ENCODE results near the gene SUSD1. TPM values are rescaled to one million over a fixed set of nuclear protein-coding genes. Genes with fewer than 3 reads are reported as not detected.

The SUSD1 gene
- total and polyA plus RNA-seq, 9 of the 15 experiments (the other 6 are each of a cell fraction or from before 2014, with no cell fraction given), result 10.9 to 44.4 (median 36.1) TPM

DNA sequence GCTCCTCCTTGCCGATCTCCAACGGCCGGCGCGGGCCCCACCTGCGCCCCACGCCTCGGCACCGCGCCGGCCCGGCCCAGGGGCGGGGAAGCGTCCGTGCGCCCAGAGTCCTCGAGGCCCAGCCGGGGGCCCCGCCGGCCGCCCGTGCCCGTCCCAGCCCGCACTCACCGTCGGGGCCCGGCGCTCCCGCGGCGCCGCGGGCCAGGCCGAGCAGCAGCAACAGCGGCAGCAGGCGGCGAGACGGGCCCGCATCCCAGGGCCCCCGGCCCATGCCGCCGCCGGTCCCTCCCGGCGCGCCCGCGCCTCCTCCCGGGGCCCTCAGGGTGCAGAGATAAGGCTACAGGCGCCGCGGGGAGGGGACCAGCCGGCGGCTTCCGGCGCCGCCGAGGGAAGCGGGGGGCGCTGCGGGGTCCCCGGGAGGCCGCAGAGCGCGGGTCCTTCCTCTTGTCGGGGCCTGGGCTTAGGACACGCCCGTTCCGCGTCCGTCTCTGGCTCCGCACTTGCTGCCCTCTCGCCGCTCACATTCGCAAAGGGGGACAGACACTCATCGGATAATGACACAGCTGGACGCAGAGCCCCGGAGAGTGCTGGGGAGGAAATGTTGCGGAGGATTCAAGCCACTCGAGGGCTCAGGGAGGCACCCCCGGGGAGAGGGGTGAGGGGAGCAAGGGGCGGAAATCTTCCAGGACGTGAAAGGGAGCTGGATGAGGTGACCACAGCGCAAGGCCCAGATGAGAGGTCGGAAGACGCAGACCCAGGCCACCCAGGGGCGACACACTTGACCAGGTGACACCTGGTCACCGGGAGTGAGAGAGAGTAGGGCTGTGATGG, at the start of gene SUSD1 (continued):
- no peak for TF ChIP-seq TRIM25 (IDR thresholded peaks at IDR 0.05; ENCODE audit: borderline replicate concordance)
- no peak for TF ChIP-seq KDM2B (CRISPR knock-in tag; IDR thresholded peaks at IDR 0.05)
- no peak for TF ChIP-seq HNRNPH1 (optimal IDR thresholded peaks at IDR 0.05; ENCODE audit: low read depth, low read length)
- TF ChIP-seq, protein P1, sequence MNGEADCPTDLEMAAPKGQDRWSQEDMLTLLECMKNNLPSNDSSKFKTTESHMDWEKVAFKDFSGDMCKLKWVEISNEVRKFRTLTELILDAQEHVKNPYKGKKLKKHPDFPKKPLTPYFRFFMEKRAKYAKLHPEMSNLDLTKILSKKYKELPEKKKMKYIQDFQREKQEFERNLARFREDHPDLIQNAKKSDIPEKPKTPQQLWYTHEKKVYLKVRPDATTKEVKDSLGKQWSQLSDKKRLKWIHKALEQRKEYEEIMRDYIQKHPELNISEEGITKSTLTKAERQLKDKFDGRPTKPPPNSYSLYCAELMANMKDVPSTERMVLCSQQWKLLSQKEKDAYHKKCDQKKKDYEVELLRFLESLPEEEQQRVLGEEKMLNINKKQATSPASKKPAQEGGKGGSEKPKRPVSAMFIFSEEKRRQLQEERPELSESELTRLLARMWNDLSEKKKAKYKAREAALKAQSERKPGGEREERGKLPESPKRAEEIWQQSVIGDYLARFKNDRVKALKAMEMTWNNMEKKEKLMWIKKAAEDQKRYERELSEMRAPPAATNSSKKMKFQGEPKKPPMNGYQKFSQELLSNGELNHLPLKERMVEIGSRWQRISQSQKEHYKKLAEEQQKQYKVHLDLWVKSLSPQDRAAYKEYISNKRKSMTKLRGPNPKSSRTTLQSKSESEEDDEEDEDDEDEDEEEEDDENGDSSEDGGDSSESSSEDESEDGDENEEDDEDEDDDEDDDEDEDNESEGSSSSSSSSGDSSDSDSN (IDR thresholded peaks at IDR 0.05; ENCODE audit: borderline replicate concordance in 1 of 2, low read depth in 2 of 2, low read length in 2 of 2), result peak; percentile 53 to 93; a peak in 2 of 4 replicates
- TF ChIP-seq, protein P2, sequence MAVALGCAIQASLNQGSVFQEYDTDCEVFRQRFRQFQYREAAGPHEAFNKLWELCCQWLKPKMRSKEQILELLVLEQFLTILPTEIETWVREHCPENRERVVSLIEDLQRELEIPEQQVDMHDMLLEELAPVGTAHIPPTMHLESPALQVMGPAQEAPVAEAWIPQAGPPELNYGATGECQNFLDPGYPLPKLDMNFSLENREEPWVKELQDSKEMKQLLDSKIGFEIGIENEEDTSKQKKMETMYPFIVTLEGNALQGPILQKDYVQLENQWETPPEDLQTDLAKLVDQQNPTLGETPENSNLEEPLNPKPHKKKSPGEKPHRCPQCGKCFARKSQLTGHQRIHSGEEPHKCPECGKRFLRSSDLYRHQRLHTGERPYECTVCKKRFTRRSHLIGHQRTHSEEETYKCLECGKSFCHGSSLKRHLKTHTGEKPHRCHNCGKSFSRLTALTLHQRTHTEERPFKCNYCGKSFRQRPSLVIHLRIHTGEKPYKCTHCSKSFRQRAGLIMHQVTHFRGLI (CRISPR knock-in tag; IDR thresholded peaks at IDR 0.05), result 0 out of 2 replicates have a peak, but pooled peaks have one; percentile 17
- TF ChIP-seq SP2 (IDR thresholded peaks at IDR 0.05; ENCODE audit: extremely low read depth, low read depth, low read length, poor library complexity, severe bottlenecking), result peak; percentile 3
- peak; percentile 36; the same call in 1 of the 2 replicates for TF ChIP-seq ETV5 (CRISPR knock-in tag; IDR thresholded peaks at IDR 0.05; ENCODE audit: low read depth)
- TF ChIP-seq SIN3A (IDR thresholded peaks at IDR 0.05; ENCODE audit: borderline replicate concordance in 2 of 2, control insufficient read depth in 1 of 2, low read depth in 2 of 2, low read length in 2 of 2), result peak; percentile 24 to 49; a peak in 1 of 4 replicates
- no peak for TF ChIP-seq ARID3A (IDR thresholded peaks at IDR 0.05; ENCODE audit: borderline replicate concordance, low read depth, low read length)

Measured in K562 (cell line).